ENCODE results near the gene SLC7A11.

Gene SLC7A11

GRCh38 chr4:138200236-138200590 is 41.9 kb downstream of the SLC7A11 start:
- Histone ChIP-seq H3K27ac (replicated peaks) (no peak overlapping the region), H3K4me3 (replicated peaks; ENCODE audit: insufficient read depth, low read length) (no peak overlapping the region), H3K27me3 (ENCODE audit: insufficient read depth, poor library complexity, severe bottlenecking) (no peaks in the 10 kb centered on the region)
- DNase-seq (ENCODE audit: low read depth in 1 of 2, low spot score in 1 of 2): no peak
- no peak for TF ChIP-seq SPI1 (IDR thresholded peaks at IDR 0.05; ENCODE audit: borderline replicate concordance, low read depth)
- TF ChIP-seq GABPA (IDR thresholded peaks at IDR 0.05; ENCODE audit: low read depth): no peak
- no peak for TF ChIP-seq CTCF (IDR thresholded peaks at IDR 0.05; ENCODE audit: insufficient read depth, low read length)
- TF ChIP-seq REST (IDR thresholded peaks at IDR 0.05; ENCODE audit: insufficient replicate concordance, low read depth): no peak
- no peak for TF ChIP-seq POLR2AphosphoS5 (IDR thresholded peaks at IDR 0.05; ENCODE audit: low read depth)

- Histone ChIP-seq H3K27me3 (ENCODE audit: insufficient read depth, poor library complexity, severe bottlenecking) (no peaks in the 10 kb centered on the region), H3K4me3 (replicated peaks; ENCODE audit: insufficient read depth, low read length) (no peak overlapping the region), H3K27ac (replicated peaks) (no peak overlapping the region)
- TF ChIP-seq GABPA (IDR thresholded peaks at IDR 0.05; ENCODE audit: low read depth) (no peak), REST (IDR thresholded peaks at IDR 0.05; ENCODE audit: insufficient replicate concordance, low read depth) (no peak), SPI1 (IDR thresholded peaks at IDR 0.05; ENCODE audit: borderline replicate concordance, low read depth) (no peak), POLR2AphosphoS5 (IDR thresholded peaks at IDR 0.05; ENCODE audit: low read depth) (no peak), CTCF (IDR thresholded peaks at IDR 0.05; ENCODE audit: insufficient read depth, low read length) (no peak)
- DNase-seq (ENCODE audit: low read depth in 1 of 2, low spot score in 1 of 2): no peak
These were observed 42.4 kb downstream of the SLC7A11 start for GRCh38 chr4:138199568-138200235.

- Histone ChIP-seq H3K27me3 (ENCODE audit: insufficient read depth, poor library complexity, severe bottlenecking) (no peaks in the 10 kb centered on the region), H3K27ac (replicated peaks) (no peak overlapping the region), H3K4me3 (replicated peaks; ENCODE audit: insufficient read depth, low read length) (no peak overlapping the region)
- TF ChIP-seq POLR2AphosphoS5 (IDR thresholded peaks at IDR 0.05; ENCODE audit: low read depth): no peak
- no peak for TF ChIP-seq CTCF (IDR thresholded peaks at IDR 0.05; ENCODE audit: insufficient read depth, low read length)
- TF ChIP-seq GABPA (IDR thresholded peaks at IDR 0.05; ENCODE audit: low read depth): no peak
- no peak for TF ChIP-seq REST (IDR thresholded peaks at IDR 0.05; ENCODE audit: insufficient replicate concordance, low read depth)
- no peak for TF ChIP-seq SPI1 (IDR thresholded peaks at IDR 0.05; ENCODE audit: borderline replicate concordance, low read depth)
- DNase-seq (ENCODE audit: low read depth in 1 of 2, low spot score in 1 of 2): no peak
These were observed 46.0 kb downstream of the SLC7A11 start for GRCh38 chr4:138196153-138196552.

Measured in HL-60 (cell line).